Fibroblast of mammary gland (primary cell): ENCODE data around the gene ABHD16B.

ENCODE experiments used
- DNase-seq: peaks from one replicate; pipeline ENCODE4 v3.0.0-alpha.2; 2010; ENCODE audit warnings: low read depth
- H3K4me3 ChIP-seq: 2 replicates; pipeline ENCODE4 v1.5.1; 2011; ENCODE audit warnings: low read depth, mild to moderate bottlenecking, low read length, moderate library complexity; ENCODE audit not compliant: control insufficient read depth
- CTCF ChIP-seq: conservative IDR thresholded peaks from 2 replicates; pipeline ENCODE4 v1.5.1; 2011; ENCODE audit warnings: low read depth, low read length, inconsistent platforms; ENCODE audit not compliant: control insufficient read depth, insufficient read depth

The ABHD16B gene

GRCh38 chr20:63823691-63824311, 37.5 kb upstream of the ABHD16B start:
- no peak for TF ChIP-seq CTCF
- DNase-seq = no peak
- H3K4me3 ChIP-seq = no peak overlapping the region

- no peak for DNase-seq
- no peak overlapping the region for H3K4me3 ChIP-seq
- no peak for TF ChIP-seq CTCF
These were observed 35.8 kb upstream of the ABHD16B start for GRCh38 chr20:63825331-63826118.

GRCh38 chr20:63826753-63827152, 34.5 kb upstream of the ABHD16B start:
- no peak for TF ChIP-seq CTCF

GRCh38 chr20:63828124-63828523, 33.2 kb upstream of the ABHD16B start:
- DNase-seq = no peak
- TF ChIP-seq CTCF = no peak
- H3K4me3 ChIP-seq = no peak overlapping the region

More at GRCh38 chr20:63826753-63827152, 34.5 kb upstream of the ABHD16B start:
- DNase-seq = no peak
- no peak overlapping the region for H3K4me3 ChIP-seq

GRCh38 chr20:63828545-63828944, 32.8 kb upstream of the ABHD16B start:
- no peak for TF ChIP-seq CTCF
- DNase-seq = no peak
- H3K4me3 ChIP-seq = no peak overlapping the region

- no peak for DNase-seq
- no peak for TF ChIP-seq CTCF
- no peak overlapping the region for H3K4me3 ChIP-seq
These were observed 32.3 kb upstream of the ABHD16B start for GRCh38 chr20:63828951-63829350.
